Measurements from ENCODE around the gene TPSD1. TPM values are rescaled to one million over a fixed set of nuclear protein-coding genes. Genes with fewer than 3 reads are reported as not detected.
"Not testable (repeated sequence)": the region's sequence is repeated elsewhere in the genome, so short reads cannot be mapped to it uniquely, and the experiment has no call there.

The TPSD1 gene
- total and polyA plus RNA-seq, 5 donors from 2014 or later, result not detected

- H3K27me3 Mint-ChIP-seq; H3K4me1 ChIP-seq (ENCODE audit: control insufficient read depth, insufficient read depth, low read length, poor library complexity, severe bottlenecking); H3K4me1 Mint-ChIP-seq; DNase-seq; H3K27ac Mint-ChIP-seq; H3K4me3 ChIP-seq (ENCODE audit: low read depth, low read length); H3K27ac ChIP-seq (ENCODE audit: insufficient read depth, low read length, poor library complexity, severe bottlenecking); H3K27me3 ChIP-seq (ENCODE audit: control insufficient read depth, insufficient read depth, low read length); H3K36me3 ChIP-seq (ENCODE audit: control insufficient read depth, insufficient read depth, low read length); H3K4me3 Mint-ChIP-seq; ATAC-seq (ENCODE audit: low read depth in 2 of 2); H3K9me3 ChIP-seq (ENCODE audit: control insufficient read depth in 2 of 2, low read length in 2 of 2); H3K36me3 Mint-ChIP-seq; H3K9me3 Mint-ChIP-seq: not testable (repeated sequence)
These were observed 7.8 kb upstream of the TPSD1 start for GRCh38 chr16:1247903-1248537.

- not testable (repeated sequence) for H3K27ac Mint-ChIP-seq; H3K27ac ChIP-seq (ENCODE audit: insufficient read depth, low read length, poor library complexity, severe bottlenecking); H3K36me3 ChIP-seq (ENCODE audit: control insufficient read depth, insufficient read depth, low read length); H3K4me1 ChIP-seq (ENCODE audit: control insufficient read depth, insufficient read depth, low read length, poor library complexity, severe bottlenecking); H3K36me3 Mint-ChIP-seq; H3K9me3 ChIP-seq (ENCODE audit: control insufficient read depth in 2 of 2, low read length in 2 of 2); H3K27me3 Mint-ChIP-seq; H3K9me3 Mint-ChIP-seq; H3K4me1 Mint-ChIP-seq; DNase-seq; H3K27me3 ChIP-seq (ENCODE audit: control insufficient read depth, insufficient read depth, low read length); H3K4me3 ChIP-seq (ENCODE audit: low read depth, low read length); H3K4me3 Mint-ChIP-seq
- peak; percentile 67 to 71 for ATAC-seq (ENCODE audit: low read depth in 2 of 2)
These were observed 6.7 kb upstream of the TPSD1 start for GRCh38 chr16:1249031-1249755.

- H3K27ac ChIP-seq (ENCODE audit: insufficient read depth, low read length, poor library complexity, severe bottlenecking); ATAC-seq (ENCODE audit: low read depth in 2 of 2); H3K27ac Mint-ChIP-seq; DNase-seq; H3K9me3 ChIP-seq (ENCODE audit: control insufficient read depth in 2 of 2, low read length in 2 of 2); H3K9me3 Mint-ChIP-seq; H3K4me3 Mint-ChIP-seq; H3K36me3 Mint-ChIP-seq; H3K4me1 ChIP-seq (ENCODE audit: control insufficient read depth, insufficient read depth, low read length, poor library complexity, severe bottlenecking); H3K36me3 ChIP-seq (ENCODE audit: control insufficient read depth, insufficient read depth, low read length); H3K27me3 Mint-ChIP-seq; H3K4me3 ChIP-seq (ENCODE audit: low read depth, low read length); H3K4me1 Mint-ChIP-seq; H3K27me3 ChIP-seq (ENCODE audit: control insufficient read depth, insufficient read depth, low read length): not testable (repeated sequence)
These were observed 2.0 kb upstream of the TPSD1 start for GRCh38 chr16:1253701-1254364.

GRCh38 chr16:1254821-1255220, 1.0 kb upstream of the TPSD1 start:
- H3K4me3 Mint-ChIP-seq; DNase-seq; H3K27me3 Mint-ChIP-seq; H3K9me3 Mint-ChIP-seq; H3K27ac ChIP-seq (ENCODE audit: insufficient read depth, low read length, poor library complexity, severe bottlenecking); H3K27me3 ChIP-seq (ENCODE audit: control insufficient read depth, insufficient read depth, low read length); H3K36me3 Mint-ChIP-seq; H3K36me3 ChIP-seq (ENCODE audit: control insufficient read depth, insufficient read depth, low read length); H3K4me1 ChIP-seq (ENCODE audit: control insufficient read depth, insufficient read depth, low read length, poor library complexity, severe bottlenecking); H3K4me1 Mint-ChIP-seq; H3K4me3 ChIP-seq (ENCODE audit: low read depth, low read length); ATAC-seq (ENCODE audit: low read depth in 2 of 2); H3K9me3 ChIP-seq (ENCODE audit: control insufficient read depth in 2 of 2, low read length in 2 of 2); H3K27ac Mint-ChIP-seq: not testable (repeated sequence)

- not testable (repeated sequence) for H3K4me1 Mint-ChIP-seq; H3K4me3 ChIP-seq (ENCODE audit: low read depth, low read length); H3K4me3 Mint-ChIP-seq; DNase-seq; H3K27me3 ChIP-seq (ENCODE audit: control insufficient read depth, insufficient read depth, low read length); H3K9me3 Mint-ChIP-seq; H3K36me3 ChIP-seq (ENCODE audit: control insufficient read depth, insufficient read depth, low read length); H3K4me1 ChIP-seq (ENCODE audit: control insufficient read depth, insufficient read depth, low read length, poor library complexity, severe bottlenecking); H3K27ac Mint-ChIP-seq; H3K36me3 Mint-ChIP-seq; H3K27ac ChIP-seq (ENCODE audit: insufficient read depth, low read length, poor library complexity, severe bottlenecking); ATAC-seq (ENCODE audit: low read depth in 2 of 2); H3K9me3 ChIP-seq (ENCODE audit: control insufficient read depth in 2 of 2, low read length in 2 of 2)
- peaks cover 10% of the 10 kb centered on the region for H3K27me3 Mint-ChIP-seq
These were observed 516 bp downstream of the TPSD1 start for GRCh38 chr16:1256296-1256873.

GRCh38 chr16:1256874-1257322, 1.0 kb downstream of the TPSD1 start:
- Mint-ChIP-seq H3K27ac (no peak overlapping the region), H3K9me3 (no peaks in the 10 kb centered on the region), H3K27me3 (peaks cover 10% of the 10 kb centered on the region), H3K4me3 (no peak overlapping the region), H3K4me1 (peaks cover 0 to 7% (median 1%) of the 10 kb centered on the region in 4 donors), H3K36me3 (no peaks in the 10 kb centered on the region)
- Histone ChIP-seq H3K4me1 (ENCODE audit: control insufficient read depth, insufficient read depth, low read length, poor library complexity, severe bottlenecking) (peaks cover 8% of the 10 kb centered on the region), H3K27me3 (ENCODE audit: control insufficient read depth, insufficient read depth, low read length) (no peaks in the 10 kb centered on the region), H3K36me3 (ENCODE audit: control insufficient read depth, insufficient read depth, low read length) (no peaks in the 10 kb centered on the region), H3K9me3 (ENCODE audit: control insufficient read depth in 2 of 2, low read length in 2 of 2) (no peaks in the 10 kb centered on the region), H3K4me3 (ENCODE audit: low read depth, low read length) (no peak overlapping the region), H3K27ac (ENCODE audit: insufficient read depth, low read length, poor library complexity, severe bottlenecking) (no peak overlapping the region)
- ATAC-seq (ENCODE audit: low read depth in 2 of 2) (no peak), DNase-seq (no peak)

GRCh38 chr16:1257561-1258224, 1.8 kb downstream of the TPSD1 start:
- H3K36me3 Mint-ChIP-seq, result no peaks in the 10 kb centered on the region
- H3K9me3 Mint-ChIP-seq, result no peaks in the 10 kb centered on the region
- H3K36me3 ChIP-seq (ENCODE audit: control insufficient read depth, insufficient read depth, low read length), result no peaks in the 10 kb centered on the region
- no peak overlapping the region for H3K4me3 Mint-ChIP-seq
- ATAC-seq (ENCODE audit: low read depth in 2 of 2) (no peak), DNase-seq (no peak)
- peaks cover 8% of the 10 kb centered on the region for H3K4me1 ChIP-seq (ENCODE audit: control insufficient read depth, insufficient read depth, low read length, poor library complexity, severe bottlenecking)
- H3K9me3 ChIP-seq (ENCODE audit: control insufficient read depth in 2 of 2, low read length in 2 of 2), result no peaks in the 10 kb centered on the region
- H3K27me3 ChIP-seq (ENCODE audit: control insufficient read depth, insufficient read depth, low read length), result no peaks in the 10 kb centered on the region
- H3K4me3 ChIP-seq (ENCODE audit: low read depth, low read length), result no peak overlapping the region
- H3K27ac ChIP-seq (ENCODE audit: insufficient read depth, low read length, poor library complexity, severe bottlenecking), result no peak overlapping the region
- peaks cover 10% of the 10 kb centered on the region for H3K27me3 Mint-ChIP-seq
- no peak overlapping the region for H3K27ac Mint-ChIP-seq
- H3K4me1 Mint-ChIP-seq, result peaks cover 0 to 7% (median 1%) of the 10 kb centered on the region in 4 donors
